ENCODE data around the gene TBC1D14. TPM values are rescaled to one million over a fixed set of nuclear protein-coding genes. Genes with fewer than 3 reads are reported as not detected.

The TBC1D14 gene
- total RNA-seq, 3 donors from 2014 or later (not counting 1 experiment from before 2014, with no cell fraction given), result 36.0 to 54.7 (median 53.2) TPM

- peaks cover 30 to 33% of the 10 kb centered on the region in 2 donors for H3K4me1 Mint-ChIP-seq
- H3K27me3 Mint-ChIP-seq (ENCODE audit: low read depth in 2 of 2), result no peaks in the 10 kb centered on the region
- no peak for ATAC-seq
- DNase-seq, result no peak
- no peak overlapping the region for H3K4me3 Mint-ChIP-seq
- H3K27ac ChIP-seq (ENCODE audit: low read length), result no peak overlapping the region
- 92% methylated on average over 24 of the region's 24 CpGs for WGBS (ENCODE audit: insufficient coverage)
- no peak for TF ChIP-seq CTCF (IDR thresholded peaks at IDR 0.05)
- H3K27ac Mint-ChIP-seq, result no peak overlapping the region
- H3K36me3 ChIP-seq (ENCODE audit: control insufficient read depth, insufficient read depth, low read length), result peaks cover 4% of the 10 kb centered on the region
- H3K27me3 ChIP-seq (ENCODE audit: control insufficient read depth, insufficient read depth, low read length), result no peaks in the 10 kb centered on the region
- no peak overlapping the region for H3K4me3 ChIP-seq (ENCODE audit: low read length)
- H3K36me3 Mint-ChIP-seq, result no peaks in the 10 kb centered on the region
- intact Hi-C loops (cut with micrococcal nuclease), result no loop called here
- peaks cover 18% of the 10 kb centered on the region for H3K4me1 ChIP-seq (ENCODE audit: control insufficient read depth, insufficient read depth, low read length)
- H3K9me3 ChIP-seq (ENCODE audit: control insufficient read depth, insufficient read depth, low read length), result no peaks in the 10 kb centered on the region
- H3K9me3 Mint-ChIP-seq, result no peaks in the 10 kb centered on the region
These were observed 47.0 kb downstream of the TBC1D14 start for GRCh38 chr4:6956434-6957147.

- H3K9me3 Mint-ChIP-seq, result no peaks in the 10 kb centered on the region
- TF ChIP-seq CTCF (IDR thresholded peaks at IDR 0.05), result no peak
- no peak overlapping the region for H3K4me3 Mint-ChIP-seq
- H3K4me1 ChIP-seq (ENCODE audit: control insufficient read depth, insufficient read depth, low read length), result peaks cover 14% of the 10 kb centered on the region
- H3K4me3 ChIP-seq (ENCODE audit: low read length), result no peak overlapping the region
- ATAC-seq (no peak), DNase-seq (no peak)
- H3K27me3 Mint-ChIP-seq (ENCODE audit: low read depth in 2 of 2), result no peaks in the 10 kb centered on the region
- H3K36me3 ChIP-seq (ENCODE audit: control insufficient read depth, insufficient read depth, low read length), result peaks cover 4% of the 10 kb centered on the region
- 100% methylated on average over 3 of the region's 6 CpGs for WGBS (ENCODE audit: insufficient coverage)
- H3K27me3 ChIP-seq (ENCODE audit: control insufficient read depth, insufficient read depth, low read length), result no peaks in the 10 kb centered on the region
- no peaks in the 10 kb centered on the region for H3K9me3 ChIP-seq (ENCODE audit: control insufficient read depth, insufficient read depth, low read length)
- intact Hi-C loops (cut with micrococcal nuclease), result no loop called here
- H3K27ac ChIP-seq (ENCODE audit: low read length), result no peak overlapping the region
- no peaks in the 10 kb centered on the region for H3K36me3 Mint-ChIP-seq
- H3K27ac Mint-ChIP-seq, result peak overlapping the region in 1 of 2 donors; percentile 6
- peaks cover 27 to 30% of the 10 kb centered on the region in 2 donors for H3K4me1 Mint-ChIP-seq
These were observed 47.5 kb downstream of the TBC1D14 start for GRCh38 chr4:6957148-6957520.

GRCh38 chr4:6957994-6958393 is 48.4 kb downstream of the TBC1D14 start:
- H3K4me1 ChIP-seq (ENCODE audit: control insufficient read depth, insufficient read depth, low read length), result peaks cover 14% of the 10 kb centered on the region
- Mint-ChIP-seq H3K4me1 (peaks cover 27 to 30% of the 10 kb centered on the region in 2 donors), H3K36me3 (no peaks in the 10 kb centered on the region), H3K27ac (no peak overlapping the region), H3K4me3 (no peak overlapping the region), H3K9me3 (no peaks in the 10 kb centered on the region), H3K27me3 (ENCODE audit: low read depth in 2 of 2) (no peaks in the 10 kb centered on the region)
- ATAC-seq (no peak), DNase-seq (no peak)
- H3K27ac ChIP-seq (ENCODE audit: low read length), result no peak overlapping the region
- TF ChIP-seq CTCF (IDR thresholded peaks at IDR 0.05), result no peak
- peaks cover 4% of the 10 kb centered on the region for H3K36me3 ChIP-seq (ENCODE audit: control insufficient read depth, insufficient read depth, low read length)
- intact Hi-C loops (cut with micrococcal nuclease), result no loop called here
- H3K4me3 ChIP-seq (ENCODE audit: low read length), result no peak overlapping the region
- H3K27me3 ChIP-seq (ENCODE audit: control insufficient read depth, insufficient read depth, low read length), result no peaks in the 10 kb centered on the region
- H3K9me3 ChIP-seq (ENCODE audit: control insufficient read depth, insufficient read depth, low read length), result no peaks in the 10 kb centered on the region
- 97% methylated on average over 3 of the region's 5 CpGs for WGBS (ENCODE audit: insufficient coverage)

GRCh38 chr4:6959261-6959660 is 49.6 kb downstream of the TBC1D14 start:
- H3K4me1 Mint-ChIP-seq, result peaks cover 31 to 32% of the 10 kb centered on the region in 2 donors
- no peaks in the 10 kb centered on the region for H3K36me3 Mint-ChIP-seq
- Histone ChIP-seq H3K9me3 (ENCODE audit: control insufficient read depth, insufficient read depth, low read length) (no peaks in the 10 kb centered on the region), H3K4me3 (ENCODE audit: low read length) (no peak overlapping the region), H3K27me3 (ENCODE audit: control insufficient read depth, insufficient read depth, low read length) (no peaks in the 10 kb centered on the region), H3K4me1 (ENCODE audit: control insufficient read depth, insufficient read depth, low read length) (peaks cover 26% of the 10 kb centered on the region), H3K27ac (ENCODE audit: low read length) (no peak overlapping the region), H3K36me3 (ENCODE audit: control insufficient read depth, insufficient read depth, low read length) (peaks cover 4% of the 10 kb centered on the region)
- intact Hi-C loops (cut with micrococcal nuclease), result no loop called here
- DNase-seq (no peak), ATAC-seq (no peak)
- 88% methylated on average over 5 of the region's 5 CpGs for WGBS (ENCODE audit: insufficient coverage)
- no peaks in the 10 kb centered on the region for H3K27me3 Mint-ChIP-seq (ENCODE audit: low read depth in 2 of 2)
- no peak for TF ChIP-seq CTCF (IDR thresholded peaks at IDR 0.05)
- no peak overlapping the region for H3K4me3 Mint-ChIP-seq
- no peaks in the 10 kb centered on the region for H3K9me3 Mint-ChIP-seq
- H3K27ac Mint-ChIP-seq, result peak overlapping the region in 1 of 2 donors; percentile 36

Measured in natural killer cell (primary cell).